ENCODE data around the gene ECE2.

ECE2 gene

DNA sequence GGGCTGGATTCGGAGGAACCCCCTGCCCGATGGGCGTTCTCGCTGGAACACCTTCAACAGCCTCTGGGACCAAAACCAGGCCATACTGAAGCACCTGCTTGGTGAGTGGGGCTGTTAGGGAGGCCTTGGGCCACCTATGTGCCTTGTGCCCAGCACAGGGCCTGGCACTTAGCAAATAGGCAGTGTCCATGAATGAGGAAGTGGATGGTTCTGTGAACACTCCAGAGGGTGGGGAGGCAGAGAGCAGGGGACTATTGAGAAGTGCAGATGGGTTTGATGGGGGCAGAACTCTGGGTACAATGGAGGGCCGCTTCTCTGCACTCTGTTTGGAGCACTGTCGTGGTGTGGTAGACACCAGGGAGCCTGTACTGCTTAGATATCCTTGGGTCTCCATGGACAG lies 1.5 kb downstream of the ECE2 start:
- DNase-seq, result no peak

DNA sequence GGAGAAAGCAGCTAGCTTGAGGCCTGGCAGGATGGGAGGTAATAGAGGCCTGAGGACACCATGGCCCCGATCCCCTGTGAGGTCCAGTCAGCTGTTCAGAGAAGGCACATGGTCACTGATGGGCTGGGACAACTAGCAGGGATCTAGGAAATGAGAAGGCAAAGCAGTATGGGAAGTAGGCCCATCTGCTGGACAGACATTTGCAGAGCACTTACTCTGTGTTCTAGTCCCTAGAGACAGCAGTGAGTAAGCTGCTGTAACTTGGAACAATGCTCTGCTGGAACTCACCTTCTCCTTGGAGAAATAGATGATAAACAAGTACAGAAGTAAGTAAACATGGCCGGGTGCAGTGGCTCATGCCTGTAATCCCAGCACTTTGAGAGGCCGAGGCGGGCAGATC lies 7.1 kb downstream of the ECE2 start:
- no peak for DNase-seq

DNA sequence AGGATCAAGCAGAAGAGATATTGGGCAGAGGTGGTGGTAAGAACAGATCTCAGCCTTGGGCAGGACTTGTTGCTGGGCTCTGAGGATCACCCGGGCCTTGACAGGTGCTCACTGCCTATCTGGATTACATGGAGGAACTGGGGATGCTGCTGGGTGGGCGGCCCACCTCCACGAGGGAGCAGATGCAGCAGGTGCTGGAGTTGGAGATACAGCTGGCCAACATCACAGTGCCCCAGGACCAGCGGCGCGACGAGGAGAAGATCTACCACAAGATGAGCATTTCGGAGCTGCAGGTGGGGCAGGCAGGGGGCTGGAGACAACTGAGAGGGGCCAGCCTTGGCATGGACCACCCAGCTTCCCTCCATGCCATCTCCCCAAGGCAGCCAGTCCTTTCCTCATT lies 7.9 kb downstream of the ECE2 start:
- DNase-seq, result no peak

DNA sequence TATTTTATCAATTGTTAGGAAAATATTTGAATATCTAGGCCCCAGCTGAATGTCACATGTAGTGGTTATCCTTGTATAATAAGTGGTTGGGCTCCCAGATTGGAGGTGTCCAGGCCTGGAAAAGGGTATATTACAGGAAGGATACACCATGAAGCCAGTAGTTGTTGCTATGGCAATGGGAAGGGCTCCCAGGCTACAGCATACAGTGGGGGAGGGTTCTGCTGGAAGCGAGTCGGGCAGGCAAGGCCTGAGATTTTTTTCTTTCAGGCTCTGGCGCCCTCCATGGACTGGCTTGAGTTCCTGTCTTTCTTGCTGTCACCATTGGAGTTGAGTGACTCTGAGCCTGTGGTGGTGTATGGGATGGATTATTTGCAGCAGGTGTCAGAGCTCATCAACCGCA lies 8.9 kb downstream of the ECE2 start:
- peak; percentile 49 to 74 for DNase-seq

DNA sequence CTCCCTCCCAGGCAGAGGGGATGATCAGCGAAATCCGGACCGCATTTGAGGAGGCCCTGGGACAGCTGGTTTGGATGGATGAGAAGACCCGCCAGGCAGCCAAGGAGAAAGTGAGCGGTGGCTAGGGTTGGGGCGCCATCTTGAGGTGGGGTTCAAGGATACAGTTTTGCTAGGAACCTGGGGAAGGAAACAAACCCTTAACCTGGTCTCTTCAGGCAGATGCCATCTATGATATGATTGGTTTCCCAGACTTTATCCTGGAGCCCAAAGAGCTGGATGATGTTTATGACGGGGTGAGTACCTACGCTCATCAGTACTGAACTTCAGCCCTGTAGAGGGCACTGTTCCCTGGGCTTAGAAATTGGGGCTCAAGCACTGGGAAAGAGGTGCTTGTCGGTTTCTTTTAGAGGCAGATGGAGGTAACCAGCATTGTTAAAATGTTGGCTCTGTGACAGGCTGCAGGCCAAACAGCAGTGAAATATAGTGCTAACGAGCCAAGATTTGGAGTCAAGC lies 13.7 kb downstream of the ECE2 start:
- DNase-seq, result peak; percentile 38 to 39

DNA sequence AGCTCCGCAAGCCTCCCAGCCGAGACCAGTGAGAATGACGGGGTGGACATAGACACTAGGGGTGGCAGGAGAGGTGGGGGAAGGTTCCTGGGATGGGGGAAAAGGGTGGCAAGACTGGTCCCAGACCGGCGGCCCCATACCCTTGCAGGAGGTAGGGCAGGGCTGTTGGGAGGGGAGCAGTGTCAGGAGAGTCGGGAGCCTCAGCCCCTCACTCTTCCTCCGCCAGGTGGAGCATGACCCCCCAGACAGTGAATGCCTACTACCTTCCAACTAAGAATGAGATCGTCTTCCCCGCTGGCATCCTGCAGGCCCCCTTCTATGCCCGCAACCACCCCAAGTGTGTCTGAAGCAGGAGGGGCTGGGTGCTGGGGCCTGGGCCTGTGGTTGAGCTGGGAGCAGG lies 14.5 kb downstream of the ECE2 start:
- DNase-seq, result no peak

DNA sequence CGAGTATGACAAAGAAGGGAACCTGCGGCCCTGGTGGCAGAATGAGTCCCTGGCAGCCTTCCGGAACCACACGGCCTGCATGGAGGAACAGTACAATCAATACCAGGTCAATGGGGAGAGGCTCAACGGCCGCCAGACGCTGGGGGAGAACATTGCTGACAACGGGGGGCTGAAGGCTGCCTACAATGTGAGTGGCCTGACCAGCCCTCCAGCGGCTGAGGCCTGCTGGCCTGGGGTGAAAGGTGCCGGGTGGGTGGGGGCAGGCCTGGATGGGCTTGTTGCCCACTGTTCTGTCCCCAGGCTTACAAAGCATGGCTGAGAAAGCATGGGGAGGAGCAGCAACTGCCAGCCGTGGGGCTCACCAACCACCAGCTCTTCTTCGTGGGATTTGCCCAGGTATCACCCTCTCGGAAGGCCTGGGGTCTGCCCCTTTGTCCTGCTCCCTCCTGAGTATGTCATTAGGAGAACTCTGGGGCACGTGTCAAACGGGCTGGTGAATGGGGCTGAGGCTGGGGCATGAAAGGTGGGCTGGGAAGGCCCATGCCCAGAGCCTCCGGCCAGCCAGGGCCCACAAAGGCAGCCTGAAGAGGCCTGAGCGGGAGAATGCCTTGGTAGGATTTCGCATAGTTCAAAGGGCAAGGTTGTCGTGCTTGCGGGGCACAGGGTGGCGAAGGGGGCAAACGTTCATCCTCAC lies 15.4 kb downstream of the ECE2 start:
- DNase-seq, result no peak

DNA sequence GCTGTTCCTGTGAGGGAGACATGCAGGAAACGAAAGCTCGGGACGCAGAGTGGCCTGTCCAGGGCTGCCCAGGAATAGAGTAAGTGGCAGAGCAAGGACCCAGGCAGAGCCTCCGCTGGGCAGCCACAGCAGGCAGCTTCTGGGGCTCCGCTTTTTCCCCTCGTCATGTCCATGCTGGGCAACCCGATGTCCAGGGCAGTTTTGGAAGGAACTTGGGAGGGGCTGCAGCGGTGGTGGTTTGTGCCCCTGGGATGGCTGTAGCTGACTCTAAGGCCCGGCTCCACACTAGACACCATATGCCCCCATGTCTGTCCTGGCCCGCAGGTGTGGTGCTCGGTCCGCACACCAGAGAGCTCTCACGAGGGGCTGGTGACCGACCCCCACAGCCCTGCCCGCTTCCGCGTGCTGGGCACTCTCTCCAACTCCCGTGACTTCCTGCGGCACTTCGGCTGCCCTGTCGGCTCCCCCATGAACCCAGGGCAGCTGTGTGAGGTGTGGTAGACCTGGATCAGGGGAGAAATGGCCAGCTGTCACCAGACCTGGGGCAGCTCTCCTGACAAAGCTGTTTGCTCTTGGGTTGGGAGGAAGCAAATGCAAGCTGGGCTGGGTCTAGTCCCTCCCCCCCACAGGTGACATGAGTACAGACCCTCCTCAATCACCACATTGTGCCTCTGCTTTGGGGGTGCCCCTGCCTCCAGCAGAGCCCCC lies 16.1 kb downstream of the ECE2 start:
- DNase-seq, result no peak

DNA sequence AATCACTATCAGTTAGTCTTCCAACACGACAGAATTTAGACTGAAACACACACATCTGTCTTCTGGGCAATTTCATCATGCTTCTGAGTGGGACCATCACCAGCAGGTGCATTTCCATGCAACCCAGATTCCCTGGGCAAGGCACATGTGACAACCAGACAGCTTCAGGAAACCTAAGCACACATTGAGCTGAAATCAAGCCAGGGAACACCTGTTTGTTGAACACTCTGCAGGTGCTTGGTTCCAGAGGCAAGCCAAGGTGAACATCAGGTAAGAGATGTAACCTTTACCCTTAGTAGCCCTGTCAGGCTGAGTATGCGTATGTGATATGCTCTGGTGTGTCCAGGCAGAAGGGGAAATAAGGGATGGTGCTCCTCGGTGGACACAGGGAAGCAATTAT lies 19.9 kb downstream of the ECE2 start:
- DNase-seq, result no peak

DNA sequence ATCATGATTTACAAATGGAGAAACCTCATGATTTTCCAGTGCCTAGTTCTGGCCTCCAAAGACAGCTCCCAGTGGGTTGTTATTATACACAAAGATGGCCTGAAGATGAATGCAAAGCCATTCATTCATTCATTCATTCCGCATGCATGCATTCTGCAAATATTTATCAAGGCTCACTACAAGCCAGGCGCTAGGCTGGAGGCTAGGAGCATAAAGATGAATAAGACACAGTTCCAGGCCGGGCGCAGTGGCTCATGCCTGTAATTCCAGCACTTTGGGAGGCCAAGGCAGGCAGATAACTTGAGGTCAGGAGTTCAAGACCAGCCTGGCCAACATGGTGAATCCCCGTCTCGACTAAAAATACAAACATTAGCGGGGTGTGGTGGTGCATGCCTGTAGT lies 20.8 kb downstream of the ECE2 start:
- no peak for DNase-seq

DNA sequence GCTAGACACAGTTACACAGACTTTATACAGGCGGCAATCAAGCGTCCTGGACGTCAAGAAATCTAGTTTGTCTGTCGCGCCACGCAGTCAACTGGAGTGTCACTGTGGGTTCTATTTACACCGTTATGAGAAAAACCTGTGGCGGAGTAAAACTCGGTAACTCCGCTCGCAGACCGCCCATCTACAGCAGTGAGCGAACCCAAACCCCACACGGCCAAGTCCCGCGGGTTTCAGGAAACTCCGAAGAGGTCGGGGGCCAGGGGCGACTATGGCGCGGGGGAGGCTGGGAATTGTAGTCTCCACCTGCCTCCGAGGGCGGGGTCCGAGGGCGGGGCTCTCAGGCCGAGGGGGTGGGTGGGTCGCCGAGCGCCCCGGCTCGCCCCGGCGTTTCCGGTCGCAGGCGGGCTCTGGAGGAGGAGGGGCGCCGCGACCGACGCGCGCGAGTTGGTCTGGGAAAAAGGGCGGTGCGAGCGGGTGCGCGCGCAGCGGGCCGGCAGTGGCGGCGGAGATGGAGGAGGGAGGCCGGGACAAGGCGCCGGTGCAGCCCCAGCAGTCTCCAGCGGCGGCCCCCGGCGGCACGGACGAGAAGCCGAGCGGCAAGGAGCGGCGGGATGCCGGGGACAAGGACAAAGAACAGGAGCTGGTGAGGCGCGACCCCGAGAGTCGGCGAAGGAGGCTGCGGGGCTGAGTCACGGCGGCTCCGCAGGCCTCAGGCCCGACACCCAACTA lies 23.1 kb downstream of the ECE2 start, which contains the start of gene PSMD2:
Gene PSMD2 (plus strand): TSS at position 483 of the 729 bp plus-strand sequence. CDS start 26 bp downstream, at position 509.
- DNase-seq, result peak; percentile 95 to 96

DNA sequence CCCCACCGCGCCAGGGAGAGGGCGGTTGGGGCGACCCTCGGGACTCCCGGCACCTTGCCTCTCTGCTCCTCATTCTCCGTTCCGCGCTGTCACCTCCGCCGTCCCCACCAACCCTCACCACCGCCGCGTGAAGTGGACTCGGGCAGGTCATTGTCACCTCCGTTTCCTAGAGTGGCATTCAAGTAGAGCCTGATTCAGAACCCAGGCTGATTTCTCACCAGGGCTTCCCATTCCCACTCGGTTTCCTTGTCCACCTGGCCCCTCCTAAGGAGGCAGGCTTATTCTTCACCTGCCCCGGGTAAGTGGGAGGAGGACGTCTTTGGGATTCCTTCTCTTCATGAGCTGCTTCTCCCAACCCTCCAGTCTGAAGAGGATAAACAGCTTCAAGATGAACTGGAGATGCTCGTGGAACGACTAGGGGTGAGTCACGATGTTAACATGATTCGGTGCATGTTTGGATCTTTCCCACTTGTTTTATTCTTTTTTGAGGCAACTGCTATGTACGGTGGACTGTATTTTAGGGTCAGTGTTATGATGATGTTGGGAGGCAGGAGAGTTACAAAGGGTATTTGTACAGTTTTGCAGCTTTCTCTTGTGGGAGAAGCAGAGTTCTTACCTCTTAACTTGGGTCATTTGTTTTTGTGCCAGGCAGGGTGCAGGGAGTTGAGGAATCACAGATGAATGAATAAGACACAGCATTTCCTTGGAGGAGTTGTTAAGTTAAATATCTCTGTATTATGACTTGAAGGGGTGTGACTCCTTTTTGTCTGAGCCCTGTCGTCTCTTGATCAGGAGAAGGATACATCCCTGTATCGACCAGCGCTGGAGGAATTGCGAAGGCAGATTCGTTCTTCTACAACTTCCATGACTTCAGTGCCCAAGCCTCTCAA lies 23.9 kb downstream of the ECE2 start:
- no peak for DNase-seq

DNA sequence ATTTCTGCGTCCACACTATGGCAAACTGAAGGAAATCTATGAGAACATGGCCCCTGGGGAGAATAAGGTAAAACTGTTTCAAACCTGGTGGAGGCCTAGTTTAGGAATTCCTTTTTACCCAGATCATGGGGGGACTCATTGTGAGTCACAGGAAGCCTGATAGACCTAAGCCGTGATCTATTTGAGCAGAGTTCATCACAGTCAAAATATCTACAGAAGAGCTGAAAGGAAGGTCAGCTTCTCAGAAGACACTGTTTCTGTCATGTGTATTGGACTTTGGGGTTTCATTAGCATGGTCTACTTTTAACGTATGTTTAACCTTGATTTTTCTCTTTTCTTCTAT lies 24.5 kb downstream of the ECE2 start:
- no peak for DNase-seq

DNA sequence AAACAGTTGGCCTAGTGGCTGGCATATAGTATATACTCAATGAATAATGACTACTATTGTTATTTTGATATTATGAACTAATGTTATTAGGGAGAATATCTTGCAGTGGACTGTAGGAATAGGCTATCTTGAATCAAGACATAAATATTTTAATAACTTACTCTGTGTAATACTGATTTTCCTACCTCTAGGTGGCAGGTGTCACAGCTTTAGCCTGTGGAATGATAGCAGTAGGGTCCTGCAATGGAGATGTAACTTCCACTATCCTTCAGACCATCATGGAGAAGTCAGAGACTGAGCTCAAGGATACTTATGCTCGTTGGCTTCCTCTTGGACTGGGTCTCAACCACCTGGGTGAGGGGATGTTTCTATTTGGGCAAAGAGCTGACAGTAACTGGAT lies 29.8 kb downstream of the ECE2 start:
- DNase-seq, result no peak

DNA sequence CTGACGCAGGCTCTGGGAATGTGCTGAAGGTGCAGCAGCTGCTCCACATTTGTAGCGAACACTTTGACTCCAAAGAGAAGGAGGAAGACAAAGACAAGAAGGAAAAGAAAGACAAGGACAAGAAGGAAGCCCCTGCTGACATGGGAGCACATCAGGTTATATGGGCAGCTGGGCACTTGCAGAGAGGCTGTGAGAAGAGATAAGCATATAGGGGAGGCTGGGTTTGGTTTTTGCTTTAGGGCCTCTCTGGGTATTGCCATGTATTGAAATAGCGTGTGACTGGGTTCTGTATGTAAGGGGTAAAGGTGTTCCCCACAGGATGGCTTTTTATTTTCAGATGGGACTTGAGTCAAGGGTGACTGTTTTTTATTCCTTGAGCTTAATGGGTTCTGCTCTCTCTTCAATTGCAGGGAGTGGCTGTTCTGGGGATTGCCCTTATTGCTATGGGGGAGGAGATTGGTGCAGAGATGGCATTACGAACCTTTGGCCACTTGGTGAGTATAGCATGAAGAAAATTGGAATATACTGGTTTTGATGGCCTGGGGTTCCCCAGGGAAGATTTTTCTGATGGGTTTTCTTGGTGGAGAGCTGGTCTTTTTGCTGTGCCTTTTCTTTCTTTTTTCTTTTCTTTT lies 30.6 kb downstream of the ECE2 start:
- DNase-seq, result no peak

DNA sequence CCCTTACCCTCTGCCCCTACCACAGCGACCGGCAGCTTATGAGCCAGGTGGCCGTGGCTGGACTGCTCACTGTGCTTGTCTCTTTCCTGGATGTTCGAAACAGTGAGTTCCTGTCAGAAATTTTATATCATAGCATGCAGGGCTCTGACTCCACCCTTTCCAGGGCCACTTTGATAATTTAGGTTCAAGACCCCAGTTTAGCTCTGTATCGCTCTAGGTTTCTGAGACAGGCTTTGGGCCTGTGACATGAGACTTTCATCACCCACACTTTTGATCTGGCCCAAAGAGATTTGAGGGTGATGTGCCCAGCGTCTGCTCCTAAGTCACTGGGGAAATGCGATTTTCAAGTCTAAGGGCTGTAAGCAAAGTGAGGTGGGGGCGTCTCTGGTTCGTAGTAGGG lies 32.1 kb downstream of the ECE2 start:
- DNase-seq, result no peak

DNA sequence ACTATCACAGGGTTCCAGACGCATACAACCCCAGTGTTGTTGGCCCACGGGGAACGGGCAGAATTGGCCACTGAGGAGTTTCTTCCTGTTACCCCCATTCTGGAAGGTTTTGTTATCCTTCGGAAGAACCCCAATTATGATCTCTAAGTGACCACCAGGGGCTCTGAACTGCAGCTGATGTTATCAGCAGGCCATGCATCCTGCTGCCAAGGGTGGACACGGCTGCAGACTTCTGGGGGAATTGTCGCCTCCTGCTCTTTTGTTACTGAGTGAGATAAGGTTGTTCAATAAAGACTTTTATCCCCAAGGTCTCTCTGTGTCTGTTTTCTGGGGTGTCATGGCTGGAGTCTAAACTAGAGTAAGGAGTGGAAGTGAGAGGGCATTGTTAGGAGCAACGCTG lies 32.9 kb downstream of the ECE2 start:
- no peak for DNase-seq

DNA sequence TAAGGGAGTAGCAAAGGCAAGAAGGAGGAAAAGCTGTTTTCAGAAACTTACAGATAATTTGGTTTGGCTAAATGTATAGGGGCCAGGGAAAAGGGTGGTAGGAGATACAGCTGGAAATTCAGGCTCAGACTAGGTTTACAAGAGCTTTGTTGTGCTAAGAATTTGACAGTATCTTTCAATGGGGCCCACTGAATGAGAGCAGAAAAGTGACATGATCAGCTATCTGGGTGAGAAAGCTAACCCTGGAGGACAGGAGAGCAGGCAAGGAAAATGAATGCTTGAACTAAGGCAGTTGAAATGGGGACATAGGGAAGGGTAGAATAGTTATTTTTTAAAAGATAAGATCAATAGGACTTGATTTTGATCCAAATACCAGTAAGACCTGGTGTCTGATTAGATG lies 35.8 kb downstream of the ECE2 start:
- no peak for DNase-seq

DNA sequence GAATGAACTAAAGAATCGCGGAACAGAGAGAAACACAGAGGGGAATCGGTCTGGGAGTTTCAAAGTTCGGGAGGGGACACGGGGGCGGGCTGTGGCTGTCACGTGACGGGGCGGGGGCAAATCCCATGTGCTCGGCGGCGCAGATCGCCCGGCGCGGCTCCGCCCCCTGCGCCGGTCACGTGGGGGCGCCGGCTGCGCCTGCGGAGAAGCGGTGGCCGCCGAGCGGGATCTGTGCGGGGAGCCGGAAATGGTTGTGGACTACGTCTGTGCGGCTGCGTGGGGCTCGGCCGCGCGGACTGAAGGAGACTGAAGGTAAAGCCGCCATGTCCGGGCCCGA lies 38.5 kb downstream of the ECE2 start, which contains the start of gene EIF4G1:
Gene EIF4G1 (plus strand): TSS at position 244 of the 337 bp plus-strand sequence. CDS start 1,191 bp downstream, outside the sequence.
- DNase-seq, result peak; percentile 81 to 91

DNA sequence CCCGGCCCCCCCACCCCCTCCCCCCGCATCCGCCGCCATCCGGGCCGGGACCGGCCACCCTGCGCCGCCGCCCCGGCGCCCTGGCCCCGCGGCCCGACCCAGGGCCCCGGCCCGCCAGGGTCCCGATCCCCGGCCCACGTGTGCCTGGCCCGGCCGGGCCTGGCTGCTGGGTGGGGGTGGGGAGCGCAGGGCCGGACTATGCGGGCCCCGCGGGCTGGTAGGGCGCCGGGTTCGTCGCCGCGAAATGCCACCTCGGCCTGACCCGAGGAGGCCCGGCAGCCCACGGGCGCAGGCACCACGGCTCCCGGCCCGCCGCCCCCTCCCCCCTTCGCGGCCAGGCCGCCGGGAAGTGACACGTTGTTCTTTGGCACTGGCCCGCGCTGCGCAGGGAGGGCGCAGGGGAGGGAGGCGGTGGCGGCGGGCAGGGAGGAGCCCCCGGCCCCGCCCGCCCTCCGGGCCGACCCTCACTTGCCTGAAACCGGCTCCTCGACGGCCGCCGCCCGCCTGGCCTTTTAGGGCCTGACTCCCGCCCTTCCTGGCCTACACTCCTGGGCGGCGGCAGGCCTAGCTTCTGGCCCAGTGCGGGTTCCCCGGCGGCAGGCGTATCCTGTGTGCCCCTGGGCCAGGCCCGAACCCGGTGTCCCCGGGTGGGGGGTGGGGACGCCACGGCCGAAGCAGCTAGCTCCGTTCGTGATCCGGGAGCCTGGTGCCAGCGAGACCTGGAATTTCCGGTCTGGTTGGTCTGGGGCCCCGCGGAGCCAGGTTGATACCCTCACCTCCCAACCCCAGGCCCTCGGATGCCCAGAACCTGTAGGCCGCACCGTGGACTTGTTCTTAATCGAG lies 39.1 kb downstream of the ECE2 start:
- no peak for DNase-seq

DNA sequence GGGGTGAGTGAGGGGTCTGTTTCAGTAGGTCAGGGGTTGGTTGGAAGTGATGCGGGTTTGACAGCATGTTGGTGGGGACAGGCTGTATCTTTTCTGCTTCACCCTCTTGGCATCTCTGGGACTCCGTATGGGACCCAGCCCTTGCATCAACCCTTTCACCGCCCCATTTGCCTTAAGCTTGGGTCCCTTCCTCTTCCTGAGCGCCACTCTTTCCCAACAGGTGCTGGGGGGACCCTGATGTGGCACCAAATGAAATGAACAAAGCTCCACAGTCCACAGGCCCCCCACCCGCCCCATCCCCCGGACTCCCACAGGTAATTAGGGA lies 39.7 kb downstream of the ECE2 start:
- DNase-seq, result no peak

Measured in NCI-H1930 (cell line).